ENCODE results near the gene MAPK12.

Gene MAPK12

DNA sequence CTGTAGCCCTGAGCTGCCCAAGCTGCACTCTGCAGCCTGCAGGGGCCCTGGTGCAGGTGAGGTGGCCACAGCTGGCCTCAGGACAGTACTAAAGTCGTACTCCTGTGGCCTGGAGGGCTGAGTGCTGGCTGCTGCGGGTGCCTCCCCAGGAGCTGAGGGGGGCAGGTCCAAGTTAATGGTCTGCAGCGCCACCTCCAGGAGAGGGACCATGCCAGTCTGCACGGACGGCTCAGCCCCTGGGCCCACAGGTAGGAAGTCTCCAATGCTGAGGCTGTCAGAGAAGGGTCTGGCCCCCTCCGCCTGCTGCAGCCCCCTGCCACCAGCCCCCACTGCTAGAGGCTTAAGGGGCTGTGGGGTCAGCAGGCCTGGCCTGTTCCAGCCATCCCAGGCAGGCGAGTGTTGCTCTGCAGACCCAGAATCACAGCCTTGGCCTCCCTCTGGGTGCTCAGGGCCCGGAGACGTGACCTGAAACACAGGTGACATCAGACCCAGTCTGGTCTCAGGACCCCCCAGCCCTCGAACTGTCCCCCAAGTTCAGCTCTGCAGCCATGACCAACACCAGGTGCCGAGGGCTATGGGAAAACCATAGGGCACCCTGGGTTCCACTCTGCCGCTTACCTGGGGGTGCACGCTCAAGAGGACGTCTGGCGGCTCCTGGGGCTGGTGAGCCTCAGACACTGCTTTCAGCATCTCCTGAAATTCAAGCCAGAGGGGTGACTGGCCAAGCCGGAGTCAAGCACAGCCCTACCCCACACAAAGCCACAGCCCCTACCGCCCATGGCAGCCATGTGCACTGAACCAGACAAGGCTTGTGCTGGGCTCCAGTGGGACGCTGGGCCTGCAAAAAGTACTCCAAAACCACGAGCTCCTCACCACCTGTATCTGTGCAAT, 39.8 kb downstream of the MAPK12 start:
- Histone ChIP-seq H3K4me1 (ENCODE audit: control insufficient read depth, insufficient read depth, low read length) (peaks cover 5% of the 10 kb centered on the region), H3K27ac (ENCODE audit: low read depth, low read length) (no peak overlapping the region), H3K27me3 (ENCODE audit: control insufficient read depth, insufficient read depth, low read length) (no peaks in the 10 kb centered on the region), H3K9ac (ENCODE audit: low read length) (no peak overlapping the region), H3K36me3 (ENCODE audit: control insufficient read depth, insufficient read depth, low read length) (peaks cover 44% of the 10 kb centered on the region), H3K4me3 (ENCODE audit: low read length) (no peak overlapping the region)

DNA sequence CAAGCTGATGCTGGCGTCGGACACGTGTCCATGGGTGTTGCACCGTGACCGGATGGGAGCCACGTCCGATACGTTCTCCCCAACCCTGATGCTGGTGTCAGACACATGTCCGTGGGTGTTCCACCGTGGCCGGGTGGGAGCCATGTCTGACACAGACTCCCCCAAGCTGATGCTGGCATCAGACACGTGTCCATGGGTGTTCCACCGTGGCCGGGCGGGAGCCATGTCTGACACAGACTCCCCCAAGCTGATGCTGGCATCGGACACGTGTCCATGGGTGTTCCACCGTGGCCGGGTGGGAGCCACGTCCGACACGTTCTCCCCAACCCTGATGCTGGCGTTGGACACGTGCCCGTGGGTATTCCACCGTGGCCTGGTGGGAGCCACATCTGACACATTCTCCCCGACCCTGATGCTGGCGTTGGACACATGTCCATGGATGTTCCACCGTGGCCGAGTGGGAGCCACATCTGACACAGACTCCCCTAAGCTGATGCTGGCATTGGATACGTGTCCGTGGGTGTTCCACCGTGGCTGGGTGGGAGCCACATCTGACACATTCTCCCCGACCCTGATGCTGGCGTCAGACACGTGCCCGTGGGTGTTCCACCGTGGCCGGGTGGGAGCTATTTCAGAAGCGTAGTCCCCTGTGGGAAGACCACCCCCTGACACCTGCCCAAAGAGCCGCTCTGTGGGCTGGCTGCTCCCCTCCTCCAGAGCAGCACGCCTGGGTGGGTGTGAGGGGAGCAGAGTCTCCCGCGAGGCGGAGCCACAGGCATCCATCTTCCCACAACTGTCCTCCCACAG, 40.7 kb downstream of the MAPK12 start:
- Histone ChIP-seq H3K4me3 (ENCODE audit: low read length) (no peak overlapping the region), H3K27ac (ENCODE audit: low read depth, low read length) (no peak overlapping the region), H3K4me1 (ENCODE audit: control insufficient read depth, insufficient read depth, low read length) (peaks cover 5% of the 10 kb centered on the region), H3K27me3 (ENCODE audit: control insufficient read depth, insufficient read depth, low read length) (no peaks in the 10 kb centered on the region), H3K36me3 (ENCODE audit: control insufficient read depth, insufficient read depth, low read length) (peaks cover 45% of the 10 kb centered on the region), H3K9ac (ENCODE audit: low read length) (no peak overlapping the region)

DNA sequence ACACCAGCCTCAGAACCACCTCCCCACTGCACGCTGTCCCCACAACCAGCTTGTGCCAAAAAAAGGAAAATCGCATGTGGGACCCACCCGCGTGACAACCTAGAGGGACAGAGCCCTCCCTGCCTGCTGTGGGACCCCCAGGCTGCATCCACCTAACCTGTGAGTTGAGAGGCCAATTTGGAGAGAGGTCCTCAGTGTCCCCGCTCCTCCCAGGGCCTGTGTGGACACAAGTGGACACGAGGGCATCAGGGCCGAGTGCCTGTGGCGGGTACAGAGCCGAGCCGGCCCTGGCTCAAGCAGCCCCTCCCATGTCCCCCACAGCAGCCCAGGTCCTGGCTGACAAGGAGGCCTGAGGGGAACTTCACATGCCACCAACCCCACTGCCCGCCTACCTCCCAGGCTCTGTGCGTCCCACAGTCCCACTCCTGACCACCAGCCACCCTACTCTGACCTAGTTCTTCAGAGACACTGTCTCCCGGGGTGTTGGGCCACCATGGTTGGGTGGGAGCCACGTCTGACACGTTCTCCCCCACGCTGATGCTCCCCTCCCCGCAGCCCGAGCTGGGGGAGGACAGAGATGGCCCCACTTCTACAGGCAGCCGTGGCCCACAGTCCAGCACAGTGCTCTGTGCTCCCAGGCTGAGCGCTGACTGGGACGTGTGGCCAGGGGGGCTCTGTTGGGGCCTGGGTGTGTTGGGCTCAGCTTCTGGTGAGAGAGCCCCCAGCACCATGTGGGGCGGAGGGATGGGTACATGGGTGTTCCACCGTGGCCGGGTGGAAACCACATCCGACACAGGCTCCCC, 41.5 kb downstream of the MAPK12 start:
- peaks cover 5% of the 10 kb centered on the region for H3K4me1 ChIP-seq (ENCODE audit: control insufficient read depth, insufficient read depth, low read length)
- no peak overlapping the region for H3K9ac ChIP-seq (ENCODE audit: low read length)
- H3K27me3 ChIP-seq (ENCODE audit: control insufficient read depth, insufficient read depth, low read length), result no peaks in the 10 kb centered on the region
- peaks cover 51% of the 10 kb centered on the region for H3K36me3 ChIP-seq (ENCODE audit: control insufficient read depth, insufficient read depth, low read length)
- H3K4me3 ChIP-seq (ENCODE audit: low read length), result no peak overlapping the region
- no peak overlapping the region for H3K27ac ChIP-seq (ENCODE audit: low read depth, low read length)

DNA sequence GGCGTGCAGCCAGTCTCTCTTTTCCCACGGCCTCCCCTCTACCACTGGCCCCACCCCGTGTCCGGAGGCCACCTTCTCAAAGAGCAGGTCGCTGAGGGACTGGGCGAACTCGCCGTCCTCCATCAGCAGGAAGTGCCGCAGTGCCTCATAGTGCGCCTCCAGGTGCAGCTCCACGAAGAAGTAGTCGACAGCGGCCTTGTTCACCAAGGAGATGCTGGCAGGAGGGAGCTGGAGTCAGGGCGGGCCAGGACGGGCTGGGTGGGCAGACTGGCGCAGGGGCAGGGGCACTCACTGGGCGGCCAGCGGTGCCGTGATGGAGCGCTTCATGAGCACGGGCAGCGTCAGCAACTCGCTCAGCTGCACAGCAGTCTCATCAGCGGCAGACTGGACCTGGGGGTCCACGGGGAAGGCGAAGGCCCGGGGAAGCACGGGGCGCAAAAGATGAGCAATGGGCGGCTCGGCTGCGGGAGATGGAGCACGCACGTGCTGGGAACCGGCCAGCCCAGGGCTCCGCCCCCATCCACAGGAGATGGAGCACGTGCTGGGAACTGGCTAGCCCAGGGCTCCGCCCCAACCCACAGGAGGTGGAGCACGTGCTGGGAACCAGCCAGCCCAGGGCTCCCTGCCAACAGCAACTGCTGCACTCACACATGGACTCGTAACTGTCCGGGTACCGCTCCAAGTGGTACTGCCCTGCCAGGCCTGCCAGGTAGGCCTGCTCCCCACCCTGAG, 42.3 kb downstream of the MAPK12 start:
- Histone ChIP-seq H3K4me1 (ENCODE audit: control insufficient read depth, insufficient read depth, low read length) (peaks cover 5% of the 10 kb centered on the region), H3K4me3 (ENCODE audit: low read length) (no peak overlapping the region), H3K36me3 (ENCODE audit: control insufficient read depth, insufficient read depth, low read length) (peaks cover 53% of the 10 kb centered on the region), H3K27ac (ENCODE audit: low read depth, low read length) (no peak overlapping the region), H3K27me3 (ENCODE audit: control insufficient read depth, insufficient read depth, low read length) (no peaks in the 10 kb centered on the region), H3K9ac (ENCODE audit: low read length) (no peak overlapping the region)

DNA sequence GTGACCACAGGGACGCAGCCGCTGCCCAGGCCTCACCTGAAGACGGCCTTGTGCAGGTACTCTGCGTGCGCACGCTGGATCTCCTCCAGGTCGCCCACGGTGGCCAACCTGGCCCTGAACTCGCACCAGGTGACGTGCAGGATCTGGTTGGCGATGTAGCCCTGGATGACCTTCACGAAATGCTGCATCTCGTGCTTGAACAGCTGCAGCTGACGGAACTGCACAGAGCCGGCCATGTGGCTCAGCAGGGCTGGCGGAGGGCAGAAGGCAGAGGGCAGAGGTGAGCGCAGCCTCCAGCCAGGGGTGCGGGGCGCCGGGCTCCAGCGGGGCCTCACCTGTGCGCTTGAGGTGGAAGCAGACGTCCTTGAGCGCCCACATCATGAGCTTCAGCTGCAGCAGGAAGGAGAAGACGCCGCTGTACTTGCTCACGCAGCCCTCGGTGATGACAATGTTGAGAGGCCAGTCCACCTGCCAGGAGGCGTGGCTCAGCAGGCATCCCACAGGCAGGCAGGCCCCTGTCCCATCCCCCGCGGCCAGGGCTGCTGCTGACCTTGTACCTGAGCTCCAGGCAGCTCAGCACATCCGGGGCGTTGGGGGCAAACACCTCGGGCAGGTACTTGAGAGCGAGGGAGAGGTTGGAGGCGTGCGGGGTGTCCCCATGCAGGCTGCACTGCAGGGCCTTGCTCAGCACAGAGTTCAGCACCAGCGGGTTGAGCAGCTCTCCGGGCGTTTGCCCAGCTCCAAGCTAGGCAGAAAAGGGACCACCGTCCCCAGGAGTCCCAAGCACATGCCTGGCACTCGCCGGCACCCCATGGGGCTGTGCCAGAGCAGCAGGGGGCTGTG, 43.1 kb downstream of the MAPK12 start:
- H3K27ac ChIP-seq (ENCODE audit: low read depth, low read length), result no peak overlapping the region
- peaks cover 5% of the 10 kb centered on the region for H3K4me1 ChIP-seq (ENCODE audit: control insufficient read depth, insufficient read depth, low read length)
- H3K27me3 ChIP-seq (ENCODE audit: control insufficient read depth, insufficient read depth, low read length), result no peaks in the 10 kb centered on the region
- no peak overlapping the region for H3K9ac ChIP-seq (ENCODE audit: low read length)
- peaks cover 50% of the 10 kb centered on the region for H3K36me3 ChIP-seq (ENCODE audit: control insufficient read depth, insufficient read depth, low read length)
- no peak overlapping the region for H3K4me3 ChIP-seq (ENCODE audit: low read length)

DNA sequence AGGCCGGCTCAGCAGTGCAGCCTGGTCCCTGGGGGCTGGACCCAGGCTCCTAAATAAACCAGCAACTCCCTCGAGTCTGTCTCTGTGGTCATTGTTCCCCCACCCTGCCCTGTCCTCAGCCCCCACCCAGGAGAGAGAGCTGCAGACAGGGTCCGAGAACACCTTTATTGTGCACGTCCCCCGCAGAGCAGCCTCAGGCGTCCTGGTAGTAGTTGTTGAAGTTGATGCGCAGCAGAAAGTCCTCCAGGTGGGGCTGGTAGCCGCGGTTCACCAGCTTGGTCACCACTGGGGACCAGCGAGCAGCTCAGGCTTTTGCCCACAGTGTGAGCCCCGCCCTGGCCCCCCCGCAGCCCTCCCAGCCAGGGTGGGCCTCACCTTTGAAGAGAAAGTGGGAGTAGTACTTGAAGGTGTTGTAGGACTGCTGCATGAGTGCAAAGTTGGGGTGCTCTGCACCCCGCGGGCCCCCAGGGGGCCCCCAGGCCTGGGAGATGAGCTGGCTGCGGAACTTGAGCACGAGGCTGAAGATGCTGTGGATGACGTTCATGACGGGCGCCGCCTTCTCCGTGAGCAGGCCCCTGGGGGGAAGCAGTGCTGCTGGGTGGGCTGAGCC, 43.8 kb downstream of the MAPK12 start:
- H3K27ac ChIP-seq (ENCODE audit: low read depth, low read length), result no peak overlapping the region
- H3K27me3 ChIP-seq (ENCODE audit: control insufficient read depth, insufficient read depth, low read length), result no peaks in the 10 kb centered on the region
- H3K9ac ChIP-seq (ENCODE audit: low read length), result no peak overlapping the region
- H3K4me1 ChIP-seq (ENCODE audit: control insufficient read depth, insufficient read depth, low read length), result peaks cover 5% of the 10 kb centered on the region
- H3K4me3 ChIP-seq (ENCODE audit: low read length), result no peak overlapping the region
- H3K36me3 ChIP-seq (ENCODE audit: control insufficient read depth, insufficient read depth, low read length), result peaks cover 50% of the 10 kb centered on the region

DNA sequence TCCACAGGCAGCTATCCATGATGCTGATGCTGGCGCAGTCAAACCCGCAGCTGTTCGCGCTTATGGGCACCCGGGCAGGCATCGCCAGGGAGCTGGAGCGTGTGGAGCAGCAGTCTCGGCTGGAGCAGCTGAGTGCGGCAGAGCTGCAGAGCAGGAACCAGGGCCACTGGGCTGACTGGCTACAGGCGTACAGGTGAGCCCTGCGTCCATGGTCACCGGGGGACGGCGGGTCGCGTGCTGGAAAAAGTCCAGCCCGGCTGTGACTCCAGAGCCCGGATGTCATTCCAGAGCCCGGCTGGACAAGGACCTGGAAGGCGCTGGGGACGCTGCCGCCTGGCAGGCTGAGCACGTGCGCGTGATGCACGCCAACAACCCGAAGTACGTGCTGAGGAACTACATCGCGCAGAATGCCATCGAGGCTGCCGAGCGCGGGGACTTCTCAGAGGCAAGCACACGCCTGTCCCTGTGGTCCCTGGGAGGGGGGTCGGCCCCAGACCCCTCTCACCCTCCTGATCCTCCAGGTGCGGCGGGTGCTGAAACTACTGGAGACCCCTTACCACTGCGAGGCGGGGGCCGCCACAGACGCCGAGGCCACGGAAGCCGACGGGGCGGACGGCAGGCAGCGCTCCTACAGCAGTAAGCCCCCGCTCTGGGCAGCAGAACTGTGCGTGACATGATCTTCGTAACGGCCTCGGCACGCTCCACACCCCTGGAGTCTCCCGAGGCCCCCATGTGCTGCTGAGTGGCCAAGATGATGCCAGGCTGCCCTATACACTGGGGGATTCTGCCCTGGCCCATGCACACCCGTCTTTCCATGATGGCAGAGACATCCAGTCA, 44.6 kb downstream of the MAPK12 start:
- Histone ChIP-seq H3K27me3 (ENCODE audit: control insufficient read depth, insufficient read depth, low read length) (no peaks in the 10 kb centered on the region), H3K36me3 (ENCODE audit: control insufficient read depth, insufficient read depth, low read length) (peaks cover 44% of the 10 kb centered on the region), H3K4me1 (ENCODE audit: control insufficient read depth, insufficient read depth, low read length) (peaks cover 5% of the 10 kb centered on the region), H3K9ac (ENCODE audit: low read length) (no peak overlapping the region), H3K4me3 (ENCODE audit: low read length) (no peak overlapping the region), H3K27ac (ENCODE audit: low read depth, low read length) (no peak overlapping the region)

DNA sequence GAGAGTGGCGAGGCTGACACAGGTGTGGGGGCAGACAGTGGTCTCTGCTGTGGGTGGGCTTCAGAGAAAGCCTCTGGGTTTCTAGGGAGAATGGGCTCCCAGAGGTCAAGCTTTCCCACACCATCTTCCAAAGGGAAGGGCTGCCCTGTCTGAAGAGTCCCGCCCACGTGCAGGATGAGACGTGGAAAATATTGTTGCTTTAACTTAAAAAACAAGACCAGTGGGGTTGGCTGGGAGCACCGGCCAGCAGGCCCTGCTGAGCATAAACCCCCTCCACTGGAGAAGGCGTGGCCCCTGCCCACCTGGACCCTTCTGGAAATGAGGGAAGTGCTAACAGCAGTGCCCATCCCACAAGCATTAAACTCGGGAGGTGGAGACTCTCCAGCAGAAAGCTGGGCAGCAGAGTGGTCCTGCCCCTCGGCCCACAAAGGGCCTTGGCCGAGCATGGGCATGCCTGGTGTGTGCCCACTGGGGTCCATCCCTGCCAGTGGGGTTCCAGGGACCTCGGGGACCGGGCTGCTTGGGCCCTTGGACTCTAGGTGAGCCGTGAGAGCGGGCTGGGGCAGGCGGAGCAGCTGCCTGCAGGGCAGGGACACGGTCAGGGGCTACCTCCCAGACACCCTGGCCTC, 45.3 kb downstream of the MAPK12 start:
- peaks cover 5% of the 10 kb centered on the region for H3K4me1 ChIP-seq (ENCODE audit: control insufficient read depth, insufficient read depth, low read length)
- H3K4me3 ChIP-seq (ENCODE audit: low read length), result no peak overlapping the region
- no peak overlapping the region for H3K9ac ChIP-seq (ENCODE audit: low read length)
- no peaks in the 10 kb centered on the region for H3K27me3 ChIP-seq (ENCODE audit: control insufficient read depth, insufficient read depth, low read length)
- peaks cover 41% of the 10 kb centered on the region for H3K36me3 ChIP-seq (ENCODE audit: control insufficient read depth, insufficient read depth, low read length)
- H3K27ac ChIP-seq (ENCODE audit: low read depth, low read length), result no peak overlapping the region

DNA sequence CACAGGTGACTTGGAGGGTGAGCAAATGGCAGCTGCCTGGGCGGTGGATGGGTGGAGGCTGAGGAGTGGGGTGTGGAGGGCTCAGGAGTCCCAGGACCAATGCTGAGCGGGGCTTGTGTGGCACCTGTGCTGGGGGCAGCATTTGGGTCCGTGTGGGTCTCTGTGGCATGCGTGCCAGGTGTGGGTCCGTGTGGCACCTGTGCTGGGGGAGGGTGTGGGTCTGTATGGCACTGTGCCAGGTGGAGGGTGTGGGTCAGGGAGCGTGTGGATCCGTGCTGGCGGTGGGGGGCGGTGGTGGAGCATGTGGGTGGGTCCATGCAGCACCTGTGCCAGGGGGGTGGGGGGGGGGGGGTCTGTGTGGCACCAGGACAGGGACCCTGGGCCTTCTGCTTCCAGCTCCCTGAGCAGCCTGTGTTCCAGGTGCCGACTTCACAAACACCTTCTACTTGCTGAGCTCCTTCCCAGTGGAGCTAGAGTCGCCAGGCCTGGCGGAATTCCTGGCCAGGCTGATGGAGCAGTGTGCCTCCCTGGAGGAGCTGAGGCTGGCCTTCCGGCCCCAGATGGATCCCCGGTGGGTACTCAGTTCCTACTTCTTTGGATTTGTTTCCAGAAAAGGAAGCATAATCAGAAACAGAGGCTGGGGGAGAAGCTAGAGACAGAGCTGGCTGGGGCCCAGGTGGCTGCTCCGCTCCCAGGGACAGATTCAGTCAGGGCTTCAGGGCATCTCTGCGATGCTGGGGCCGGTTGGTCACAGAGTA, 46.0 kb downstream of the MAPK12 start:
- no peak overlapping the region for H3K4me3 ChIP-seq (ENCODE audit: low read length)
- H3K9ac ChIP-seq (ENCODE audit: low read length), result no peak overlapping the region
- no peak overlapping the region for H3K27ac ChIP-seq (ENCODE audit: low read depth, low read length)
- peaks cover 5% of the 10 kb centered on the region for H3K4me1 ChIP-seq (ENCODE audit: control insufficient read depth, insufficient read depth, low read length)
- H3K27me3 ChIP-seq (ENCODE audit: control insufficient read depth, insufficient read depth, low read length), result no peaks in the 10 kb centered on the region
- peaks cover 37% of the 10 kb centered on the region for H3K36me3 ChIP-seq (ENCODE audit: control insufficient read depth, insufficient read depth, low read length)

All from rectal smooth muscle tissue (tissue), 1 donor.